Skin epidermis (tissue), 12 donors: ENCODE results near the gene HSD17B14.
"Not testable (repeated sequence)": the region's sequence is repeated elsewhere in the genome, so short reads cannot be mapped to it uniquely, and the experiment has no call there.

ENCODE experiments used
- H3K27ac ChIP-seq, 21 experiments: fragments of 200-600 bp; sonication (generic) in 11 of 21; one replicate each; pipeline ENCODE4 v1.5.0; 2020; ENCODE audit warnings: mild to moderate bottlenecking in 3 of 21, inconsistent platforms in 2 of 21, moderate library complexity in 2 of 21
- H3K4me3 ChIP-seq, 7 experiments: fragments of 200-600 bp; sonication (generic) in 2 of 7; one replicate each; pipeline ENCODE4 v1.5.0; 2020; ENCODE audit warnings: inconsistent platforms in 2 of 7, mild to moderate bottlenecking in 2 of 7, moderate library complexity in 1 of 7

Gene HSD17B14

DNA sequence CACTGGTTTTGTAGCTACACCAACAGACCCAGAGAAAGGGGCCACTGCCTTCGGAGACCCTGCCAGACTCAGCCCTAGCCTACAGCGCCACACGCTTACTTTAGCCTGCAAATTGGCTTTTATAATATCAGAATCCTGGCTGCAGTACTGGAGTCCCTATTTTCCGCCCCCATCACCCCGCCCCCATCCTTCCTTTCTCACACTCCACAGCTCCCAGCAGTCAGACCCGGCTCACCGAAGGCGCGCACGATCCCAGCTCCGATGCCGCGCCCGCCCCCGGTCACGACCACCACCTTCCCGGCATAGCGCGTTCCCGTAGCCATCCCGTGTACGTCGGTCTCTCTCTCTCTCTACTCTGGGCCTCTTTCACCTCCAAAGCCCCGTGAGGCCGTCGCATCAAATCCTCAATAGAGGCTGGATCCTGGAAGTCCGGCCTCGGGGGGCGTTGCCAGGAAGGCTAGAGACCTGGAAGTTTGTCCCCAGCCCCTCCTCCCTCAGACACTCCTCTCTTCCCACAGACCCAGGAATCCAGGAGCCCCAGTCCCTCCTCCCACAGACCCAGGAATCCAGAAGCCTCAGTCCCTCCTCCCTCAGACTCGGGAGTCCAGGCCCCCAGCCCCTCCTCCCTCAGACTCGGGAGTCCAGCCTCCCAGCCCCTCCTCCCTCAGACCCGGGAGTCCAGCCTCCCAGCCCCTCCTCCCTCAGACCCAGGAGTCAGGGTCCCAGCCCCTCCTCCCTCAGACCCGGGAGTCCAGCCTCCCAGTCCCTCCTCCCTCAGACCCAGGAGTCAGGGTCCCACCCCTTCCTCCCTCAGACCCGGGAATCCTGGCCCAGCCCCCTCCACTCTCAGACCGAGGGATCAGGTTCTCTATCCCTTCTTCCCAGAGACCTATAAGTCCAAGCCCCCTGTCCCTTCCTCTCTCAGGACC, at the start of gene HSD17B14:
Gene HSD17B14, minus strand, starts transcription at position 403 of the 929 bp plus-strand sequence. Its CDS starts 80 bp downstream, at position 323.
- Histone ChIP-seq H3K4me3 (peak within 1 kb of the TSS; percentile 14 to 32 (median 23)), H3K27ac (peak within 1 kb of the TSS in 16 of 21 experiments; percentile 1 to 77 (median 58))

DNA sequence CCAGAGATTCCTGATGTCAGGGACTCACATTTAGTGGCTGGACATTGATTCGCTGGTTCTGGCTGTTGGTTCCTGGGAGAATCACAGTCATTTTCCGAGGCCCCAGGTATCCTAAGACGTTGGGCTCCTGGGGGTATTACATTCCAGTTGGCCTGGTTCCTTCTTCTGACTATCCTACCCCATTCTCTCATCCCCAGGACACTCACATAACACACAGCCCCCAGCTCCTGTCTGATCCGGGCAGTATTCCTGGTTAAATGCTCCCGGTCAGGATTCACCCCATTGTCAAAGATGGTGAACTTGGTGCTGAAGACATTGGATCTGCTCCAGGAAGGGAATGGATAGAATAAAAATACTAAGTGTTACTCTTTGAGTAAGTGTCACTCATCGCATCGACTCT, 47.4 kb upstream of the HSD17B14 start:
- Histone ChIP-seq H3K4me3 (no peak overlapping the region), H3K27ac (no peak overlapping the region)

DNA sequence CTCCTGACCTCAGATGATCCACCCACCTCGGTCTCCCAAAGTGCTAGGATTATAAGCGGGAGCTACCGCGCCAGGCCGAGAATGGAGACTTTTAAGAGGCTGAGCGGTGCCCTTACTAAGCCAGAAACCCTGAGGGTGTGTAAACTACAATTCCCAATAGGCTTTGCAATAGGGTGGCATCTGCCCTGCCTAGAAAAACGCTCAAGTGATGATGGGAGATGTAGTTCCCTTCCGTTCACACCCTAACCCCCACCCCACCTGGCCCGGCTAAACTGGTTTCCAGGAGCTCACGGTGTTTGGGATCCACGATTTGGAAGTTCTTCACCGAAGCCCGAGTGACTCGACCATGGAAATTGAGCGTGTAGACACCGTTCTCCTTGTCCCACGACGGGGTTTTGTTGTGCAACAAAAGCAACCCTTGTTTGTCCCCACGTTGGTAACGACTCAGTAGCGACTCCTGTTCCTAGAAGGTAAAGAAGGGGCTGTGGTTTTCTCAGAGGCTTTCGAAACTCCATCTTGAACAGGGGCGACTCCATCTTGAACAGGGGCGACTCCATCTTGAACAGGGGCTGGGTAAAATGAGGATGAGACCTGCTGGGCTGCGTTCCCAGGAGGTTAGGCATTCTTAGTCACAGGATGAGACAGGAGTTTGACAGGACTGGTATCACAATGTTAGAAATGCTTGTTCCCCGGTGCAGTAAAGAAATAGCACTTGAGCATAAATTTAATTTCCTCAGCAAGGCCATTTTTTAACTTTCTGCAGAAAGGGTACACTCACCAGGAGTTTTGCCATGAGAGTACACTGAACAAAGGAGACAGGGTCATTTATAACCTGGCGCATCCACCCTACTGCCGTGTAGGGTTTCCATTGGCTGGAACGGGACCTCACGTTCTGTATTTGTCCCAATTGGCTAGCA, 45.7 kb upstream of the HSD17B14 start:
- H3K4me3 ChIP-seq, result no peak overlapping the region
- H3K27ac ChIP-seq, result peak overlapping the region in 6 of 21 experiments; percentile 3 to 46 (median 24)

DNA sequence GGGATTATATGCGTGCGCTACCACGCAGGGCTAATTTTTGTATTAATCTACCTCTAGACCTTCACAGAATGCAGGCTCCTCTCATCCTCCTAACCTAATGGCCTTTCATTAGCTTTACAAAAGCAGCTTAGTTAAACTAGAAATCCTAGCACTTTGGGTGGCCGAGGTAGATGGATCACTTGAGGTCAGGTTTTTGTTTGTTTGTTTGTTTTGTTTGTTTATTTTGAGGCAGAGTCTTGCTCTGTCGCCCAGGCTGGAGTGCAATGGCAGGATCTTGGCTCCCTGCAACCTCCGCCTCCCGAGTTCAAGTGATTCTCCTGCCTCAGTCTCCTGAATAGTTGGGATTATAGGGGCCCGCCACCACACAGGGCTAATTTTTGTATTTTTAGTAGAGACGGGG, 43.4 kb upstream of the HSD17B14 start:
- peak overlapping the region in 2 of 21 experiments; percentile 42 to 66 for H3K27ac ChIP-seq
- H3K4me3 ChIP-seq, result not testable (repeated sequence)

DNA sequence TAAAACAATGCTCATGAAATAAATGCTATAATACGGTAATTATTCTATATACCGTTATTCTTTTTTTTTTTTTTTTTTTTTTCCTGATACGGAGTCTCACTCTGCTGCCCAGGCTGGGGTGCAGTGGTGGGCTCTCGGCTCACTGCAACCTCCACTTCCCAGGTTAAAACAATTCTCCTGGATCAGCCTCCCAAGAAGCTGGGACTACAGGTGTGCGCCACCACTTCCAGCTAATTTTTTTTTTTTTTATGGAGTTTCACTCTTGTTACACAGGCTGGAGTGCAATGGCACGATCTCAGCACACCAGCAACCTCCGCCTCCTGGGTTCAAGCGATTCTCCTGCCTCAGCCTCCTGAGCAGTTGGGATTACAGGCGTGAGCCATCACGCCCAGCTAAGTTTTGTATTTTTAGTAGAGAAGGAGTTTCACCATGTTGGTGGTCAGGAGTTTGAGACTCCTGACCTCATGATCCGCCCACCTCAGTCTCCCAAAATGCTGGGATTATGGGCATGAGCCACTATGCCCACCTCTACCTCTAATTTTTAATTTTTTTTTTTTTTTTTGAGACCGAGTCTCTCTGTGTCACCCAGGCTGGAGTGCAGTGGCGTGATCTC, 42.8 kb upstream of the HSD17B14 start:
- no peak overlapping the region for H3K4me3 ChIP-seq
- H3K27ac ChIP-seq, result peak overlapping the region in 3 of 21 experiments; percentile 23 to 66 (median 30)

DNA sequence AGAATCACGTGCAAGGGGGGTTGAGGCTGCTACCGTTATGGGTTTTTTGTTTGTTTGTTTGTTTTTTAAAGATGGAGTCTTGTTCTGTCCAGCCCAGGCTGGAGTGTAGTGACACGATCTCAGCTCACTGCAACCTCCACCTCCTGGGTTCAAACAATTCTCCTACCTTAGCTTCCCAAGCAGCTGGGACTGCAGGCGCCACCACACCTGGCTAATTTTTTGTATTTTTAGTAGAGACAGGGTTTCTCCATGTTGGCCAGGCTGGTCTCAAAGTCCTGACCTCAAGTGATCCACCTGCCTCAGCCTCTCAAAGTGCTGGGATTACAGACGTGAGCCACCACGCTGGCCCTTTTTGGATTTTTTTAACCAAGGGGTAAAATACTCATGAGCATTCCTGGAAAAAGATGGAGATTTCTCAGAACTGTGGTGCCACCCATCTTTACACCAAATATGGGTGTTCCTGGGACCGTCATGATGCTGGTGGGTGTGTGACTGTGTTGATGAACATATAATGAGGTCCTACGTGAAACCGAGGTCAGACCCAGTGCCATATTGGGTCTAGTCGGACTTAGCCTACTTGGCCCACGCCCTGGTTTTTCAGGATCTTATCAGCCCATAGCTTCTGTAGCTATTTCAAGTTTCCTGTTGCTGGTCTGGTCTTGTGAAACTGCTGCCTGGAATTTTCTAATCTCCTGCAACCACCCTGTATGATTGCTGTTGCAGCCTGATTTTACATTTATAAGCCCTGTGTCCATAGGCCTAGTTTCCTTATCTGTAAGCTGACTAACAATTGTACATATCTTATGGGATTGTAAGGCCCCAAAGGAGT, 42.1 kb upstream of the HSD17B14 start:
- Histone ChIP-seq H3K27ac (peak overlapping the region in 8 of 21 experiments; percentile 5 to 66 (median 18)), H3K4me3 (no peak overlapping the region)

DNA sequence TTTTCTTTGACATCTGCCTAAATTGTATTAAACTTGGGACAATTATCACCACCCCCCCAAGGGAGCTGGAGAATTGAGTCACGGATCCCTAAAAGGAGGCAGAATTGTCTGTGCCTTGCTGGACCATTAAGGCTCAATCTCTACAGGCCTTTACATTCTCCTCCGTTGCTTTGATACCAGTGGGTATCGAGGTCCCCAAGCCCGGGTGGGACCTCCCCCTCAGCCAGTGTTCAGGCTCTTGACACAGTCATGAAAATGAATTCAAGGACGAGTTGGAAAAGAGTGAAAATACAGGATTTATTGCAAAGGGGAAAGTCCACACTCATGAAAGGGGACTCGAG, 41.5 kb upstream of the HSD17B14 start:
- H3K4me3 ChIP-seq, result no peak overlapping the region
- H3K27ac ChIP-seq, result peak overlapping the region in 7 of 21 experiments; percentile 5 to 32 (median 17)

DNA sequence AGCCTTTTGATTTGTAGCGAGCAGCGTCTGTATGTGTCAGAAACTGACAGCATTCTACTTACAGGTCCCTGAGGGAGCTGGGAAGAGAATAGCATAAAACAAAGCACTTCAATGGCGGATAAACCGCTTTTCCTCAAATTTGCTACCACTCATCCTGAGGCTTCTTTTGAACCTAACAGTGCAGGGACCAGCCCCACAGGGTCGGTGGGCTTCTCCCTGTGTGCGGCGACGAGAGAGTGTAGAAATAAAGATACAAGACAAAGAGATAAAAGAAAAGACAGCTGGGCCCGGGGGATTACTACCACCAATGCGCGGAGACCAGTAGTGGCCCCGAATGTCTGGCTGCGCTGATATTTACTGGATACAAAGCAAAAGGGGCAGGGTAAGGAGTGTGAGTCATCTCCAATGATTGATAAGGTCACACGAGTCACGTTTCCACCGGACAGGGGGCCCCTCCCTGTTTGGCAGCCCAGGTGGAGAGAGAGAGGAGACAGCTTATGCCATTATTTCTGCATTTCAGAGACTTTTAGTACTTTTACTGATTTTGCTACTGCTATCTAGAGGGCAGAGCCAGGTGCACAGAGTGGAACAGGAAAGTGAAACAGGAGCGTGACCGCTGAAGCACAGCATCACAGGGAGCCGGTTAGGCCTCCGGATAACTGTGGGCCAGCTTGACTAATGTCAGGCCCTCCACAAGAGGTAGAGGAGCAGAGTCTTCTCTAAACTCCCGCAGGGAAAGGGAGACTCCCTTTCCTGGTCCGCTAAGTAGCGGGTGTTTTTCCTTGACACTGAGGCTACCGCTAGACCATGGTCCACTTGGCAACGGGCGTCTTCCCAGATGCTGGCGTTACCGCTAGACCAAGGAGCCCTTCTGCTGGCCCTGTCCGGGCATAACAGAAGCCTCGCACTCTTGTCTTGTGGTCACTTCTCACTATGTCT, 40.0 kb upstream of the HSD17B14 start:
- Histone ChIP-seq H3K27ac (peak overlapping the region in 20 of 21 experiments; percentile 95 to 100 (median 99)), H3K4me3 (peak overlapping the region in 6 of 7 experiments; percentile 73 to 100 (median 84))

DNA sequence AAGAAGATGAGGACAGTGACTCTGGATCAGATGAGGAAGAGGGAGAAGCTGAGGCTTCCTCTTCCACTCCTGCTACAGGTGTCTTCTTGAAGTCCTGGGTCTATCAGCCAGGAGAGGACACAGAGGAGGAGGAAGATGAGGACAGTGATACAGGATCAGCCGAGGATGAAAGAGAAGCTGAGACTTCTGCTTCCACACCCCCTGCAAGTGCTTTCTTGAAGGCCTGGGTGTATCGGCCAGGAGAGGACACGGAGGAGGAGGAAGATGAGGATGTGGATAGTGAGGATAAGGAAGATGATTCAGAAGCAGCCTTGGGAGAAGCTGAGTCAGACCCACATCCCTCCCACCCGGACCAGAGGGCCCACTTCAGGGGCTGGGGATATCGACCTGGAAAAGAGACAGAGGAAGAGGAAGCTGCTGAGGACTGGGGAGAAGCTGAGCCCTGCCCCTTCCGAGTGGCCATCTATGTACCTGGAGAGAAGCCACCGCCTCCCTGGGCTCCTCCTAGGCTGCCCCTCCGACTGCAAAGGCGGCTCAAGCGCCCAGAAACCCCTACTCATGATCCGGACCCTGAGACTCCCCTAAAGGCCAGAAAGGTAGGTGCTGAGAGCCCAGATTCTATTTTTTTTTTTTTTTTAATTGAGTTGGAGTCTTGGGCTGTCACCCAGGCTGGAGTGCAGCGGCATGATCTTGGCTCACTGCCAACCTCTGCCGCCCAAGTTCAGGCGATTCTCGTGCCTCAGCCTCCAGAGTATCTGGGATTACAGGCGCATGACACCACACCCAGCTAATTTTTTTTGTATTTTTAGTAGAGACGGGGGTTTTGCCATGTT, 38.2 kb upstream of the HSD17B14 start:
- Histone ChIP-seq H3K27ac (peak overlapping the region in 20 of 21 experiments; percentile 95 to 100 (median 99)), H3K4me3 (peak overlapping the region; percentile 73 to 100 (median 76))

DNA sequence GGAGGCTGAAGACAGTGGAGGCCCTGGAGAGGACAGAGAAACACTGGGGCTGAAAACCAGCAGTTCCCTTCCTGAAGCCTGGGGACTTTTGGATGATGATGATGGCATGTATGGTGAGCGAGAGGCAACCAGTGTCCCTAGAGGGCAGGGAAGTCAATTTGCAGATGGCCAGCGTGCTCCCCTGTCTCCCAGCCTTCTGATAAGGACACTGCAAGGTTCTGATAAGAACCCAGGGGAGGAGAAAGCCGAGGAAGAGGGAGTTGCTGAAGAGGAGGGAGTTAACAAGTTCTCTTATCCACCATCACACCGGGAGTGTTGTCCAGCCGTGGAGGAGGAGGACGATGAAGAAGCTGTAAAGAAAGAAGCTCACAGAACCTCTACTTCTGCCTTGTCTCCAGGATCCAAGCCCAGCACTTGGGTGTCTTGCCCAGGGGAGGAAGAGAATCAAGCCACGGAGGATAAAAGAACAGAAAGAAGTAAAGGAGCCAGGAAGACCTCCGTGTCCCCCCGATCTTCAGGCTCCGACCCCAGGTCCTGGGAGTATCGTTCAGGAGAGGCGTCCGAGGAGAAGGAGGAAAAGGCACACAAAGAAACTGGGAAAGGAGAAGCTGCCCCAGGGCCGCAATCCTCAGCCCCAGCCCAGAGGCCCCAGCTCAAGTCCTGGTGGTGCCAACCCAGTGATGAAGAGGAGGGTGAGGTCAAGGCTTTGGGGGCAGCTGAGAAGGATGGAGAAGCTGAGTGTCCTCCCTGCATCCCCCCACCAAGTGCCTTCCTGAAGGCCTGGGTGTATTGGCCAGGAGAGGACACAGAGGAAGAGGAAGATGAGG, 37.4 kb upstream of the HSD17B14 start:
- Histone ChIP-seq H3K4me3 (peak overlapping the region; percentile 73 to 100 (median 76)), H3K27ac (peak overlapping the region; percentile 95 to 100 (median 99))

DNA sequence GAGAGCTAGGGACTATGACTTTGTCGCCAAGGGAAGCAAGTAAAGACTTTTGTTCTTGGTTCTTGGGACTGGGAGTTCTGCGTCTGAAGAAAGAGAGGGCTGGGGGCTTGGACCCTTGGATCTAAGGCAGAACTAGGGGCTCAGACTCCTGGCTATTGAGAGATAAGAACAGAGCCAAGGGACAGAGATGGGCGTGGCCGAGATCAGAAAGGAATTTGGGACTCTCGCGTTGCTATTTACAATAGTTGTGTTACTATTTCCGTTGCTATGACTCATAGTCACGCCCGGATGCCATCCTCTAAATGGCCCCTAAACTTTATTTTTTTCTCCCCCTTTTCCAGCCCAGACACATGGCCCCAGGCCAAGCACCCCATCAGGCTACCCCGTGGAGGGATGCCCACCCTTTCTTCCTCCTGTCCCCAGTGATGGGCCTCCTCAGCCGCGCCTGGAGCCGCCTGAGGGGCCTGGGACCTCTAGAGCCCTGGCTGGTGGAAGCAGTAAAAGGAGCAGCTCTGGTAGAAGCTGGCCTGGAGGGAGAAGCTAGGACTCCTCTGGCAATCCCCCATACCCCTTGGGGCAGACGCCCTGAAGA, 36.7 kb upstream of the HSD17B14 start:
- Histone ChIP-seq H3K27ac (peak overlapping the region; percentile 95 to 100 (median 99)), H3K4me3 (peak overlapping the region; percentile 73 to 100 (median 76))

DNA sequence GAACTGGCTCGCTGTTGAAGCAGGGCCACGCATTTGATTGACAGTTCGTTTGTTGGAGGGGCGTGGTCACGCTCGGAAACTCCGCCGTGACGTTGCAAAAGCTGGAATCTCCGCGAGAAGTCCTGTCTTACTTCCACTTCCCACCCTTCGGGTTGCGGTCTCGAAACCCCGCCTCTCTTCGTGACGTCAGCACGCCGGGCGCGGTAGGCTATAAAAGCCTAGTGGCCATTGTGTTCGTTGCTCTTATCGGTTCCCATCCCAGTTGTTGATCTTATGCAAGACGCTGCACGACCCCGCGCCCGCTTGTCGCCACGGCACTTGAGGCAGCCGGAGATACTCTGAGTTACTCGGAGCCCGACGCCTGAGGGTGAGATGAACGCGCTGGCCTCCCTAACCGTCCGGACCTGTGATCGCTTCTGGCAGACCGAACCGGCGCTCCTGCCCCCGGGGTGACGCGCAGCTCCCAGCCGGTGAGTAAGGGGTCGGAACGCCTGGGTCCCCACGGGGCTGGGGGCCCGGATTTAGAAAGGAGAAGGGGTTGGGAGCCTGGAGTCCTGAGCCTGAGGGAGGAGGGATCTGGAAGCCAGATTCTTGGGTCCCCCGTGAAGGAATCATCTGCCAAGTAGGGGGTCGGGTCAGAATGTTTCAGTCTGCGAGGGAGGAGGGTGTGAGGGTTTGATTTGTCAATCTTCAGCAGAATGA, 36.0 kb upstream of the HSD17B14 start, which contains the start of gene PPP1R15A:
Gene PPP1R15A, plus strand, starts transcription at position 240 of the 702 bp plus-strand sequence. CDS start 813 bp downstream, outside the sequence.
- H3K4me3 ChIP-seq, result peak within 1 kb of the TSS; percentile 73 to 100 (median 76)
- peak within 1 kb of the TSS; percentile 95 to 100 (median 99) for H3K27ac ChIP-seq

DNA sequence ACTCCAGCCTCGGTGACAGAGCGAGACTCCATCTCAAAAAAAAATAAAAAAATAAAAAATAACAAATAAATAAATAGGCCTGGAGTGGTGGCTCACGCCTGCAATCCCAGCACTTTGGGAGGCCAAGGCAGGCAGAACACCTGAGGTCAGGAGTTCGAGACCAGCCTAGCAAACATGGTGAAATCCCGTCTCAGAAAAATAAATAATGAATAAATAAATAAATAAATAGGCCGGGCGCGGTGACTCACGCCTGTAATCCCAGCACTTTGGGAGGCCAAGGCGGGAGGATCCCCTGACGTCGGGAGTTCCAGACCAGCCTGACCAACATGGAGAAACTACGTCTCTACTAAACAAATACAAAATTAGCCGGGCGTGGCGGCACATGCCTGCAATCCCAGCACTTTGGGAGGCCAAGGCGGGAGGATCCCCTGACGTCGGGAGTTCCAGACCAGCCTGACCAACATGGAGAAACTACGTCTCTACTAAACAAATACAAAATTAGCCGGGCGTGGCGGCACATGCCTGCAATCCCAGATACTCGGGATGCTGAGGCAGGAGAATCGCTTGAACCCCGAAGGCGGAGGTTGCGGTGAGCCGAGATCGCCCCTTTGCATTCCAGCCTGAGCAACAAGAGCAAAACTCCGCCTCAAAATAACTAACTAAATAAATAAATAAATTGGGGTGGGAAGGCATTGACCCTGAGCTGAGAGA, 35.3 kb upstream of the HSD17B14 start:
- Histone ChIP-seq H3K27ac (peak overlapping the region in 19 of 21 experiments; percentile 51 to 100 (median 99)), H3K4me3 (peak overlapping the region in 5 of 7 experiments; percentile 73 to 100 (median 76))

DNA sequence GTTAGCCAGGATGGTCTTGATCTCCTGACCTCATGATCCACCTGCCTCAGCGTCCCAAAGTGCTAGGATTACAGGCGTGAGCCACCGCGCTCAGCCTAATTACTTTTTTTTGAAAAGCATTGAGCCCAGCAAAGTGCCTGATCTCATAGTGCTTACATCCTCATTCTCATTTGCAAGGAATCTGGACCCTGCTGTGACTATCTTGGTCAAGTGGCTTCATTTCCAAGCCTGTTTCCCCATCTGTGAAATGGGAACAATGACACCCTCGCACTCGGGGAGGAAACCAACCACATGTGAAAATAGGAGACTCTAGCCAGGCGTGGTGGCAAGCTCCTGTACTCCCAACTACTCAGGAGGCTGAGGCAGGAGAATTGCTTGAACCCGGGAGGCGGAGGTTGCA, 33.8 kb upstream of the HSD17B14 start:
- Histone ChIP-seq H3K4me3 (no peak overlapping the region), H3K27ac (no peak overlapping the region)
